ENCODE data around the gene CYB561.

Gene CYB561

GRCh38 chr17:63419949-63420867 is 25.9 kb downstream of the CYB561 start:
- Histone ChIP-seq H3K9ac (ENCODE audit: low read length) (no peak overlapping the region), H3K4me3 (ENCODE audit: low read depth, low read length) (no peak overlapping the region), H3K36me3 (ENCODE audit: control insufficient read depth, insufficient read depth, low read length) (no peaks in the 10 kb centered on the region), H3K9me3 (ENCODE audit: control insufficient read depth, insufficient read depth, low read depth, low read length) (no peaks in the 10 kb centered on the region), H3K27ac (ENCODE audit: low read depth, low read length) (no peak overlapping the region), H3K27me3 (ENCODE audit: control insufficient read depth, insufficient read depth, low read length) (no peaks in the 10 kb centered on the region), H3K4me1 (ENCODE audit: control insufficient read depth, insufficient read depth, low read length) (no peaks in the 10 kb centered on the region)

GRCh38 chr17:63419398-63419797 is 26.7 kb downstream of the CYB561 start:
- Histone ChIP-seq H3K36me3 (ENCODE audit: control insufficient read depth, insufficient read depth, low read length) (no peaks in the 10 kb centered on the region), H3K9me3 (ENCODE audit: control insufficient read depth, insufficient read depth, low read depth, low read length) (no peaks in the 10 kb centered on the region), H3K27me3 (ENCODE audit: control insufficient read depth, insufficient read depth, low read length) (no peaks in the 10 kb centered on the region), H3K4me3 (ENCODE audit: low read depth, low read length) (no peak overlapping the region), H3K27ac (ENCODE audit: low read depth, low read length) (no peak overlapping the region), H3K9ac (ENCODE audit: low read length) (no peak overlapping the region), H3K4me1 (ENCODE audit: control insufficient read depth, insufficient read depth, low read length) (no peaks in the 10 kb centered on the region)

- Histone ChIP-seq H3K4me1 (ENCODE audit: control insufficient read depth, insufficient read depth, low read length) (no peaks in the 10 kb centered on the region), H3K4me3 (ENCODE audit: low read depth, low read length) (no peak overlapping the region), H3K27ac (ENCODE audit: low read depth, low read length) (no peak overlapping the region), H3K9me3 (ENCODE audit: control insufficient read depth, insufficient read depth, low read depth, low read length) (no peaks in the 10 kb centered on the region), H3K27me3 (ENCODE audit: control insufficient read depth, insufficient read depth, low read length) (no peaks in the 10 kb centered on the region), H3K9ac (ENCODE audit: low read length) (no peak overlapping the region), H3K36me3 (ENCODE audit: control insufficient read depth, insufficient read depth, low read length) (no peaks in the 10 kb centered on the region)
These were observed 27.6 kb downstream of the CYB561 start for GRCh38 chr17:63418540-63418939.

- Histone ChIP-seq H3K27me3 (ENCODE audit: control insufficient read depth, insufficient read depth, low read length) (no peaks in the 10 kb centered on the region), H3K9ac (ENCODE audit: low read length) (no peak overlapping the region), H3K36me3 (ENCODE audit: control insufficient read depth, insufficient read depth, low read length) (no peaks in the 10 kb centered on the region), H3K4me1 (ENCODE audit: control insufficient read depth, insufficient read depth, low read length) (no peaks in the 10 kb centered on the region), H3K4me3 (ENCODE audit: low read depth, low read length) (no peak overlapping the region), H3K27ac (ENCODE audit: low read depth, low read length) (no peak overlapping the region), H3K9me3 (ENCODE audit: control insufficient read depth, insufficient read depth, low read depth, low read length) (no peaks in the 10 kb centered on the region)
These were observed 31.9 kb downstream of the CYB561 start for GRCh38 chr17:63414222-63414621.

- Histone ChIP-seq H3K27ac (ENCODE audit: low read depth, low read length) (no peak overlapping the region), H3K4me3 (ENCODE audit: low read depth, low read length) (no peak overlapping the region), H3K27me3 (ENCODE audit: control insufficient read depth, insufficient read depth, low read length) (no peaks in the 10 kb centered on the region), H3K9me3 (ENCODE audit: control insufficient read depth, insufficient read depth, low read depth, low read length) (no peaks in the 10 kb centered on the region), H3K36me3 (ENCODE audit: control insufficient read depth, insufficient read depth, low read length) (no peaks in the 10 kb centered on the region), H3K9ac (ENCODE audit: low read length) (no peak overlapping the region), H3K4me1 (ENCODE audit: control insufficient read depth, insufficient read depth, low read length) (no peaks in the 10 kb centered on the region)
These were observed 33.0 kb downstream of the CYB561 start for GRCh38 chr17:63413128-63413527.

- Histone ChIP-seq H3K27ac (ENCODE audit: low read depth, low read length) (no peak overlapping the region), H3K9me3 (ENCODE audit: control insufficient read depth, insufficient read depth, low read depth, low read length) (no peaks in the 10 kb centered on the region), H3K4me1 (ENCODE audit: control insufficient read depth, insufficient read depth, low read length) (no peaks in the 10 kb centered on the region), H3K4me3 (ENCODE audit: low read depth, low read length) (no peak overlapping the region), H3K27me3 (ENCODE audit: control insufficient read depth, insufficient read depth, low read length) (no peaks in the 10 kb centered on the region), H3K36me3 (ENCODE audit: control insufficient read depth, insufficient read depth, low read length) (no peaks in the 10 kb centered on the region), H3K9ac (ENCODE audit: low read length) (no peak overlapping the region)
These were observed 33.9 kb downstream of the CYB561 start for GRCh38 chr17:63412234-63412633.

GRCh38 chr17:63407741-63408330 is 38.3 kb downstream of the CYB561 start:
- no peaks in the 10 kb centered on the region for H3K9me3 ChIP-seq (ENCODE audit: control insufficient read depth, insufficient read depth, low read depth, low read length)
- H3K27ac ChIP-seq (ENCODE audit: low read depth, low read length), result no peak overlapping the region
- H3K27me3 ChIP-seq (ENCODE audit: control insufficient read depth, insufficient read depth, low read length), result no peaks in the 10 kb centered on the region
- no peaks in the 10 kb centered on the region for H3K4me1 ChIP-seq (ENCODE audit: control insufficient read depth, insufficient read depth, low read length)
- no peak overlapping the region for H3K4me3 ChIP-seq (ENCODE audit: low read depth, low read length)
- H3K36me3 ChIP-seq (ENCODE audit: control insufficient read depth, insufficient read depth, low read length), result no peaks in the 10 kb centered on the region
- no peak overlapping the region for H3K9ac ChIP-seq (ENCODE audit: low read length)

- Histone ChIP-seq H3K36me3 (ENCODE audit: control insufficient read depth, insufficient read depth, low read length) (no peaks in the 10 kb centered on the region), H3K4me1 (ENCODE audit: control insufficient read depth, insufficient read depth, low read length) (no peaks in the 10 kb centered on the region), H3K9ac (ENCODE audit: low read length) (no peak overlapping the region), H3K27ac (ENCODE audit: low read depth, low read length) (no peak overlapping the region), H3K9me3 (ENCODE audit: control insufficient read depth, insufficient read depth, low read depth, low read length) (no peaks in the 10 kb centered on the region), H3K4me3 (ENCODE audit: low read depth, low read length) (no peak overlapping the region), H3K27me3 (ENCODE audit: control insufficient read depth, insufficient read depth, low read length) (no peaks in the 10 kb centered on the region)
These were observed 39.3 kb downstream of the CYB561 start for GRCh38 chr17:63406689-63407330.

- no peak overlapping the region for H3K9ac ChIP-seq (ENCODE audit: low read length)
- H3K27ac ChIP-seq (ENCODE audit: low read depth, low read length), result no peak overlapping the region
- H3K9me3 ChIP-seq (ENCODE audit: control insufficient read depth, insufficient read depth, low read depth, low read length), result no peaks in the 10 kb centered on the region
- H3K4me3 ChIP-seq (ENCODE audit: low read depth, low read length), result no peak overlapping the region
- no peaks in the 10 kb centered on the region for H3K27me3 ChIP-seq (ENCODE audit: control insufficient read depth, insufficient read depth, low read length)
- H3K36me3 ChIP-seq (ENCODE audit: control insufficient read depth, insufficient read depth, low read length), result no peaks in the 10 kb centered on the region
- no peaks in the 10 kb centered on the region for H3K4me1 ChIP-seq (ENCODE audit: control insufficient read depth, insufficient read depth, low read length)
These were observed 40.3 kb downstream of the CYB561 start for GRCh38 chr17:63405741-63406261.

GRCh38 chr17:63405020-63405419 is 41.1 kb downstream of the CYB561 start:
- H3K9me3 ChIP-seq (ENCODE audit: control insufficient read depth, insufficient read depth, low read depth, low read length), result no peaks in the 10 kb centered on the region
- no peak overlapping the region for H3K4me3 ChIP-seq (ENCODE audit: low read depth, low read length)
- H3K27ac ChIP-seq (ENCODE audit: low read depth, low read length), result no peak overlapping the region
- H3K9ac ChIP-seq (ENCODE audit: low read length), result no peak overlapping the region
- H3K4me1 ChIP-seq (ENCODE audit: control insufficient read depth, insufficient read depth, low read length), result no peaks in the 10 kb centered on the region
- H3K36me3 ChIP-seq (ENCODE audit: control insufficient read depth, insufficient read depth, low read length), result no peaks in the 10 kb centered on the region
- H3K27me3 ChIP-seq (ENCODE audit: control insufficient read depth, insufficient read depth, low read length), result no peaks in the 10 kb centered on the region

Data from HUES6 (cell line).